Superior temporal gyrus (tissue), 1 donor: Measurements from ENCODE around the gene GRAMD2A.

Source experiments
- DNase-seq: peaks from one replicate; pipeline ENCODE4 v3.0.0-alpha.2; 2016; ENCODE audit errors: extremely low spot score

GRAMD2A gene

DNA sequence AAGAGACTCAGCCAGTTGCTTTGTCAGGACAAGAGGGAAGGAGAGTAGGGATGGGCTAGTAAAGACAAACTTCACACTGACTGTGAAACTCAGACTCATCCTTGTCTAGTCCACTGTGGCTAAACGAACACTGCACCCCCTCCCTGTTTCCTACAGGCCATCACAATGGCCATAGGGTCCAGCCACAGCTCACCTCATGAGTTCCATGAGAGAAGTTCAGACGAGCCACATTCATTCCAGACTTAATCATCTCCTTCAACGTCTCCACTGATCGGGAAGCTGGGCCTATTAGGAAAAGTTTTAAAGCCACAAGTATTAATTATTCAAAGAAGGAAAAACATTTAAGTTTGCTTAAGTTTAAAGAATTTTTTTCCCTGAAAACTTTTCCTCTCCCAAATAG, 19.6 kb upstream of the GRAMD2A start:
- DNase-seq: no peak

DNA sequence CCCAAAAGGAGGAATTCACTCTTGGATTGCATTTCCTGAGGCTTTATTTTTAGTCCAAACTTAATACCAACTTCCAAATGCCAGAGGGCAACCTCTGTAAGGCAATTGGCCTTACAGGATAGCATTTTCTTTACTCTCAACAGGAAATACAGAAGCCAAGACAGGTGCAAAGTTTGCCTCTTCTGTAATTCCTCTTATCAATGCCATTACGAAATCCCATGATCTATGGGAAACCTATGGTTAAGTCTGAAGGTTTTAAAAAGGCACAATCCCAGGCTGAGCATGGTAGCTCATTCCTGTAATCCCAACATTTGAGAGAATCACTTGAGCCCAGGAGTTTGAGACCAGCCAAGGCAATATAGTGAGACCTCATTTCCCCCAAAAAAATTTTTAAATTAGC, 18.5 kb upstream of the GRAMD2A start:
- DNase-seq: no peak

DNA sequence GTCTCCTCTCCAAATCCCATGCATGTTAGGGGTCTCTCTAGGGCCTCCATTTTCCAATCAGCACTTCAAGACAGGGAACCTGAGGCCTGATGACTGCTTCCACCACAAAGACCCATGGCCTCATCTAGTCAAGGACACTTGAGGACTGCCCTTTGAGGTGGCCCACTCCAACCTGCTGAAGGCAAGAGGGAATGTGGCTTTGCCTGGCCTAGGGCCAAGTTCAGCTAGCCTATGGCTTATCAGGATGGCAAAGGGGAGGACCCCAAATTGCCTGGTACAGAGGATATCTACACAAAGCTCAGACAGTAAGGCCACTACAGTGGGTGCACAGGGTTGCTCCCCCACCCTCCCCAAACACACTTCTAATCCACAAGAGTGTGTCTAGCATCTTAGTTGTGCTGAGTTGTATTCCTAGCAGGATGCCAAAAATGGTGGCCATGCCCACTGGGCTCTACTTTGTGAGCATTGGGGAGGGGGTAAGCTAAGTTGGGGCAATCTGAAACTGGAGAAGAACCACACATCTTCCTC, 10.0 kb upstream of the GRAMD2A start:
- no peak for DNase-seq

DNA sequence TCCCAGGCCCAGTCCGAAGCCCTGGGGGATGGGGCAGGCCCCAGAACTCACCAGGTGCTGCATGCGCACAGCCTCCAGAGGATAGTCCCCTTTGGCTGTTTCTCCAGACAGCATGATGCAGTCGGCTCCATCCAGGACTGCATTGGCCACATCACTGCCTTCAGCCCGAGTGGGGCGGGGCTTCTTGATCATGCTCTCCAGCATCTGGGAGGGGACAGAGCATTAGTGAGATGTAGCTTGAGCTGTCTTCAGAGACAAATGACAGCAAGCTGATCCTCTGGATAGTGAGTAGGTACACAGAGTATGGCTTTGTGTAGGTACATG, 9.1 kb upstream of the GRAMD2A start:
- DNase-seq: no peak

DNA sequence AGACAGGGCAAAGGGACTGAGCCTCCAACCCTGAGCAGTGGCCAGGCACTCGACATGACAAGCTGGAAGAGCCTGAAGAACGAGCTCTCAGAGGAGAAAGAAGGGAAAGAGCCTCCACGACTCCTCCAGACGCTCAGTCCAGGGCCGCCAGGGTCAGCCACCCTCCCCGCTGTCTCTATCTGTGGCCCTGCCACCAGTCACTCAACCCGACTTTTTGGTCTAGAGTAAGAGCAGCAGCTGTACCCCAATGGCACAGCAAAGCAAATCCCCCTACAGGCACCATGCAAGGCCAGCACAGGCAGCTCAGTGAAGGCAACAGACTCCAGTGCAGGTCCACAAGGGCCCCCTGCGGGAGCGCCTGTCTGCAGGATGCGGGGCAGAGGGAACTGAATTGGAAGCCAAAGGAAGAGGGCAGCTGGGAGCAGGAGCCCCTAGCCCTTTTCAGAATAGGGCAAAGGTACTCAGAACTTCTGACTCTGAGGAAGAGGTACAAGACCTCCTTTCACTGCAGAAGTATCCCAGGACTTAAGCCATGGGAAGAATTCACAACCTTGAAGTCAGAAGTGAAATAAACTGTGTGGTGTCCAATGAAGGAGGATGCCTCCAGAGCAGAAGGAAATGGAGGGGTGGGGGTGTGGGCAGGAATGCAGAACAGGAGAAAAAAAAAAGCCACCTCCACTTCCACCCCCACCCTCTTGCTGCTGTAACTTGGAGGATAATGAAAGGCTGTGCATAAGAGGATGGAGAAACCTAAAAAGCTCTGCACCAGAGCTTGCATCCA, 8.5 kb upstream of the GRAMD2A start:
- no peak for DNase-seq

DNA sequence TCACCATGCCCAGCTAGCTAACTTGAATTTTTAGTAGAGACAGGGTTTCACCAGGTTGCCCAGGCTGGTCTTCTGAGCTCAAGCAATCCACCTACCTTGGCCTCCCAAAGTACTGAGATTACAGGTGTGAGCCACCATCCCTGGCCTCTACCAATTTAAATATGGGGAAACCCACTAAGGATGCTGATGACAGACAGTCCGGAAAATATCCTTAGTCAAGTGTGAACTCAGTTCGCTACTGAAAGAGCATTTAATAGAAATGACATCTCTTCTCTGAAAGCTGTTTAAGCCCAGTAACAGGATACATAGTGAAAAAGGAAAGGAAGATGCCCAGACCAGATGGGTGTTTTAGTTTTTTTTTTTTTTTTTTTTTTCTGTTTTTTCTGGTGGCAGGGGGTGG, 7.7 kb upstream of the GRAMD2A start:
- no peak for DNase-seq

DNA sequence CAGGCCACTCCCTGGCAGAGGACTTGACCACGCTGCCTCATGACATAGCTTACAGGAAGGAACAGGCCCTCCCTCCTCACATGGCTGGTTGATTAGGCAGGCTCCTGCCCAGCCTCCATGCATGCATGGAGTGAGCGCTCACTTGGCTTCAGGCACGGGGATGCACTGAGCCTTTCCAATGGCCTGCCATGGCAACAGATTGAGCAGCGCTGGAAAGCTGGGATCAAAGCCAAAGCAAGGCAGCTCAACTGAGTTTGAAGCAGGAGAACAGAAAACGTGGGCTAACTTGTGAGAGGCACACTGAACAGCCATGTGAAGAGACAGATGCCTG, 5.9 kb upstream of the GRAMD2A start:
- peak; percentile 90 for DNase-seq

DNA sequence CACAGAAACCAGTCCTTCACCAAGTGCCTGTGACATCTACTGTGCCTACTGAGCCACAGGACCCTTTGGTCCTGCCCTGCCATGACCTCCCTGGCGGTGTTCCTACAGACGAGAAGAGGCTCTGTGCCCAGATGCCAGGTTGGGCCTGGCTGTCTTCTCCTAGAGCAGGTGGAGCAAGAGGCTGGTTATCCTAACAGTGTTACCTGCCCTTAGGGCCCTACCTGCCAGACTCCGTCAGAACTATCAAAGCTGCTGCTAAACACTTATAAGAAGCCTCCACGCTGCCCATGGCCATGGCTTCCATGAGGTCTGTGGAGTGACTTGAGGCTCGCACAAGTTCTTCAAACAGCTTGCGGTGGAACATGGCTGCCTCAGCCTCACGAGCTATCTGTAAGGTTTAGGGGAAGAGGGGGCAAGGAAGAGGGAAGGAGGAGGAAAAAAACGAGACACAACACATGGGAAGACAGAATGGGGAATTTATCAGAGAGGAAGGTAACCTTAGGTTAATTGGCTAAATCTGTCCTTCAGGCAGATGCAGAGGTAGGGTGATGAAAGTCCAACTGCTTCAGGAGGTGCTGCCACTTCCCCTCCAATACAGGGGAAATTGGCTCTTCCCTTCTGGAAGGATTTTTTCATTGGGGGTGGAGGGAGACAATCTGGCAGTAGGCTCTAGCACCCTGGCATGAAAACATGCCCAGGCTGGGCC, 5.4 kb upstream of the GRAMD2A start:
- DNase-seq: no peak

DNA sequence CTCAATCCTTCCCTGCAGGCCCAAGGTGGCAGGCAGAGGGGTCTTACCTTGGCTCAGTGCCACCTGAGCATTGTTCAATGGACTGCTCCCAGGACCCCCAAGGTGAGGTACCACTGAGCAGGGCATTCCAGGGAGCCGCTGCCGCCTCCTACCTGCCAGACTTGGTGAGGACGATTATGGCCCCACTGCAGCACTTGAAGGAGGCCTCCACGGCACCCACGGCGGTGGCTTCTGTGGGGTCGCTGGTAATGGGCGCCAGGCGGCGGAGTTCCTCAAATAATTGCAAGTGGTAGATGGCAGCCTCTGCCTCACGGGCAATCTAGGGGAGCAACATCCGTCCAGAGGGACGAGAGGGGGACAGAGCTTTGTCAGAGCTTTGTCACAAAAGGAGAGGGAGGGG, 4.7 kb upstream of the GRAMD2A start:
- no peak for DNase-seq

DNA sequence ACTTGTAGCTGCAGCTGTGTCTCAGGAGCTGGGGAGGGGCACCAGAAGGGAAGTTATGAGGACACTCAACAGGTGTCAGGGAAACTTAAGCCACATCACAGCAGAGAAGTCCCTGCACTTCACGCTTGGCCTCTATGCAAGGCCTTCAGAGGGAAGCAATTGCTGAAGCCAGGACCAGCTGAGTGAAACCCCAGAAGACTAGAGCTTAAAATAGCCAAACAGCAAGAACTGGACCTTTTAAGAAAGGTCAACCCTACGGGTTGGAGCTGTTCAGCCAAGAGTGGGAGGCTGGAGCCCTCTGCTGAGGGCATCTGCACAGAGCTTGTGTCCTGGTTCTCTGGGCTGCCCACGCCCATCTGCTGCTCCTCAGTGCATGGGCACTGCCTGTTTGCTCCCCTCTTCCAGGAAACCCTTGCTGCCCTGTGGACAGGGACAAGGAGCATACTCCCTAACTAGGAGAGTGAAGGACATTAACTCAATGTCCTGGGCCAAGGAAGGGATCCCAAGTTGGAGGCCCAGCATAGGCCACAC, 3.9 kb upstream of the GRAMD2A start:
- DNase-seq: no peak

DNA sequence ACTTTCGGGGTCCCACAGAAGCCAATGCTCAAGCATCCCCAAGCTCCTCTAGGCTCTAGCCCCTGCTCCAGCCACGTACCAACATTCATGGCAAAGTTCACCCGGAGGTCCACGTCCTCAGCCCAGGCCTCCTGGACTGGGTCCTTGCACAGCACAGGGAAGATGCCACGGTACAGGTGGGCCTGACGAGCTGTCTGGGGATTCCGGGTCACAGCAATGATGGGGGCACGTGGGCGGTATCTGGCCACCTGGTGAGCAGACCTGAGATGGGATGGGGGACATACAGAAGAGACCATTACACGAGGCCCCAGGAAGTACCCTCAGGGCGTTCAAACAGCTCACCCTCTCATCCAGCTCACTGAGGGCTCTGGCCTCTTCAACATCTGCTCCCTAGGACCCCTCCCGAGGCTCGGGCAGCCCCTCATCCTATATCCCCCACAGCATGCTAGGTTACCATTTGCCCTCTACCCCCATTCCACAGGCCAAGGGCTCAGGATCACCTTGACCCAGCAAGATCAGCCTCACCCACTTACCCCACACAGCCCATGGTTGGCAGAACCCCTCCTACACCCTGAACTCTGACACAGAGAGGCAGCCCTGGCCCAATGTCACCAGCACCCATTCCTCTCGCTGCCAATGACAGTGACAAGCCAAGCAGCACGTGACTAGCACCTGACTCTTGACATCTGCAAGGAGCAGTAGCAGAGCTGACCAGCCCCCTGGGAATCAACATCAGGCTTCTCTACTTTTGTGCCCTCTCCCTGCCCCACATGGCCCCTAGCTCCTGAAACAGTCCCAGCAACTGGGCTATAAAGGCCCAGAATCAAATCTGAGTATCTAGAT, 3.0 kb upstream of the GRAMD2A start:
- no peak for DNase-seq

DNA sequence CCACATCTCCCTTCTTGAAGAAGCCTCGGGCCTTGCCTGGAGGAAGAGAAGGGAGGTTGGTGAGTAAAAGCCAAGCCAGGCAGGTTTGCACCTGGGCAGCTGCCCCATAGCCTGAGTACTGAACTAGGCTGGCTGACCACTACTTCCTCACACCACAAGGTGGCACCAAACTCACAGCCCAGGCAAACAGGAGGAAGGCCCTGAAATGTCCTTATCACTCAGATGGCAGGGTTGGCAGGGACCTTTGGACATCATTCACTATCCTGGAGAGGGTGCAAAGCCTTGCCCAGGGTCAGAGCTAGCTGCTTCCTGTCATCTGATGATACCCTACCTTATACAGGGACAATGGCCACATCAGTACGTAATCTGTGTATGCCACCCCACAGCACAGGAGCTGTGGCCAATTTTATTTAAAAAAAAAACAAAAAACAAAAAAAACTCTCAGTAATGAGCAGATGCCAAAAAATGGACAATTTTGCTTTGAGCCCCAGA, 2.2 kb upstream of the GRAMD2A start:
- DNase-seq: peak; percentile 89

DNA sequence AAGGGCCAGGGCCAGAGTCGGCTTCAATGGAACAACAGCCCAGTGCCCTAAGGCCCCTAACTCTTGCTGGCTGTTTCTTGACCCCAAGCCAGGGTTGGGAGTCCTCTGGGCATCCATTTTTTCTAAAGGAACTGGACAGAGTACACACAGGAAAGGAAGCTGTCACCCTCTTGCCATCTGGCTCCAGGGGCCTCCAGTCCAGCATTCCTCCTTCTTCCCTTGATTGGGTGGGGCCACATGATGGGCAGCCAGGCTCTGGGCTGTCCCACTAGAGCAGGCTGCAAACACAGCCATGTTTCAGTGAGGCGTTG, 1.6 kb upstream of the GRAMD2A start:
- no peak for DNase-seq

DNA sequence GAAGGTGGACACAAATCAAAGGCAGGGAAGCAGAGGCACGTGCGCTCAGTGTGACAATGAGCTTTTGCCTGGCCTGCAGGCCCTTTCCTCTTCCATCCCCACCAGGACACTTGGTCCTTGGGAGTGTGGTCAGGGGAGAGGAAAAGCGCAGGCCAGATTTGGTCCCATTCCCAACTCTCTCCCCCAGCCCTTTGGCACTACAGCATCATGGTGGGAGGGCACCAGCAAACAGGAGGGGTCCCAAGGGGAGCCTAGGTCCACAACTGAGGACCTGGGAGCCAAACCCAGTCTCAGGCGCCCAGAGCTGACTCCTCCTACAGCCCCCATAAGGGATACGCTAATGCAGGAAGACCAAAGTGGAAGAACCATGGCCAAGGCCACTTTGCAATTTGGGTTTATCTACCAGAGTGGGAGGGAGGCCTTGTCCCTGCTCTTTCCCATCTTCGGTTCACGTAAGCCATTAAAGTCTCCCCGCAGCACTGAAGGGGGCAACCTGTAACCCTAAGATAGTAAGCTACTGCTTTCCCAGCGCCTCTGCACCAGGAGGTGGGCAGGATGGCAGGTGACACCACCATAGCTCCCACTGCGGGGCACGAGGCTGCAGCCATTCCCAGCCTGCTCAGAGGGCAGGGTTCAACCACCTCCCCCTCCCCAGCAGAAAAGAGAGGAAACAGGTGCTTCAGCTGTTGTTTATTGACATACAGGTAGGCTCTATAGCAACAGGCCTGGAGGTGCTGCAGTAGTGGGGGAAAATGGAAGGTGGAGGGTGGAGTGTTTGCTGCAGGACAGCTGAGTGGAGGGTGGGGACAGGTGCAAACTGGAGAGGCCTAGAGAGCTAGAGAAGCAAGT, 993 bp upstream of the GRAMD2A start:
- DNase-seq: no peak

DNA sequence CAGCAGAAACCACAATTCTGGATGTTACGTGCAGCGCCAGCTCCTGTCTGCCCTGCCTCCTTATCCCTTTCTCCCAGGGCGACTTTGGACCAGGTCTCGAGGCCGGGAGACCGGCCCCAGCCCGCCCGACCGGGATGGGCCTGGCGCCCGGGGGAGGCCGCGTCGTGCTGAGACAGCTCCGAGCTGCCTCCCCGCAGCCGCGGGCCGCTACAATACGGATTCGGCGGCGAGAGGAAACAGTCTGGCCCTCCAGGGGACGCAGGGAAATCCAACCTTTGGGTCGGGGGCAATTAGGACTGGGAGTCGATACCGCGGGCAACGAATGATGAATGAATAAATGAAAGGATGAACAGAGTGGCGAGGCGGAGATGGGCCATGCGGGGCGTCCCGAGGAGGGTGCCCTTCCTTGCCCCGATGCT, 537 bp downstream of the GRAMD2A start:
- no peak for DNase-seq

DNA sequence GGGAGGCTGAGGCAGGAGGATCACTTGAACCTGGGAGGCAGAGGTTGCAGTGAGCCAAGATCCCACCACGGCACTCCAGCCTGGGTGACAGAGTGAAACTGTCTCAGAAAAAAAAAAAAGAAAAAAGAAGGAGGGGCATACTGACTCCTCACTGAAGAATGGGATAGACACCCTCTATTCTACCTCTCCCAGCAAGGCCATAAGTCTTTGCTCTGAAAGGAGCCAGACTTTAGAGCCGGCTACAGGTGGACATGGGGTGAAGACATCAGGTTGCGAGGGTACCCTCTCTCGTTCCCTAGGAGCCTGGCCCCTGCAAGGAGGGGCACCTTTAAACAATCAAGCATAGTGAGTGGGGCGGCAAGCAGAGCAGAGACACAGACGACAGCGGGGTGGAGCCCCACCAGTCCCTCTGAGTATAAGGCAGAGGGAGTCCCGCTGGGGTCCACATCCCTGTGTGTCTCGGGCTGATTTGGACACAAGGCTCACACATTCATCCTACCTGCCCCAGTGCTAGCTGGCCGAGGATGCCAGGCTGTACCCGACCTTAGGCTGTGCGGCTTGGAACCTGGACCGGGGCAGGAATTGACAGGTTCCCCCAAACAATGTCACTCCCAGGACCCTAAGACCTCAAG, 1.1 kb downstream of the GRAMD2A start:
- DNase-seq: no peak

DNA sequence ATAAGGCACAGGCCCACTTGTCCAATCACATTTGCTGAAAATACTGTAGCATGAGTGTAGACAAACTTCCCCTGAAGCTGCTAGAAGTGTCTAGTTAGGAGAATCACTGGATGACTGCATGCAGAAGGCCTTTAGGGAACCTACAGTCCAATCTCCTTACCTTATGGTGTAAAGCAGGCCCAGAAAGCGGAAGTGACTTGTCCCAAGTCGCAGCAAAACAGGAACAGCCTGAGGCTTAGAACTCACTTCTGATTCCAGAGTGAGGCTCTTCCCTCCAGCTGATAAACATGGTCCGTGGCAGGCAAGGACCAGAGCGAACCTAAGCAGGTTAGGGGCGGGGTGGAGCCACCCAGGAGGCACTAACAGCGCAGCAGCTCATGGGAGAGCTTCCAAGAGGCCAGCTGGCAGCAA, 2.5 kb downstream of the GRAMD2A start:
- peak; percentile 38 for DNase-seq

DNA sequence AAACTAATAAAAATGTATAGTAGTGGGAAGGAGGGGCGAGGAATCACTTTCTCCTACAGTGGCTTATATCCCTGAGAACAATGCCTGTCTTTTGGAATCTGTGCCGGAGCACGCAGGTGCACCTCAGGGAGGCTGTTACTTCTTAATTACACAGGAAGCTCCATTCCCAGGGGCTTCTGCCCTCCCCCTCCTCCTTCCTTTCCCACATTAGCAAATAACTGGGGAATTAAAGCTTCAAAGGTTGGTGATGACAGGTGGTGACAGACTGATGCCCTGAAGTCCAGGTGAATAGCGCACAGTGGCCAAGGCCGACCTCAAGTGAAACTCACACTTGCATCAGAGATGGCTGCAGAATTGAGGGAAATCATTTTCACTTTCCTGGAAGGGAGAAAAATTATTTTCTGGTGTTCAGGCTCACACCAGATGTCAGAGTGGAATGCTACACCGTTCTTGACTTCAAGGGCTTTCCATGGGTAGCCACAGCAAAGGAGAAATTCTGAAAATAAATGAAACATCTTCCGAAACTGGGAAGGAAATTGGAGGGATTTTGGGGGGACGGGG, 3.7 kb downstream of the GRAMD2A start:
- DNase-seq: no peak

DNA sequence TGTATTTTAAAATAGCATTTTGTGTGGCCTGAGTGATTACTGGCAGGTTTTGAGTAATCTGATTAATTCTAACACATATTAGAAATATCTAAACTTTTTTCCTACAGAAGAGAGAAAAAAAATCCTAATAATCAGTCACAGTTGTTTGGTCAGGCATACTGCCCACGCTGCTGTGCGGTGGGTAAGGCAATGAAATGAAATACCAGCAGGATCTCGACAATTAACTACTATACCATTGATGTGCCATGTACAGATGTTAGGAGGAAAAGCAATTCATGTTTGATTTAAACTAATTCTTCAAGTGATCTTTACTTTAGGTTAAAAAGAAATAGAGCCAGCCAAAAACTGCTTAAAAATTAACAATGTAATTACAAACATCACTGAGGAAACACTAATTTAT, 5.2 kb downstream of the GRAMD2A start:
- no peak for DNase-seq

DNA sequence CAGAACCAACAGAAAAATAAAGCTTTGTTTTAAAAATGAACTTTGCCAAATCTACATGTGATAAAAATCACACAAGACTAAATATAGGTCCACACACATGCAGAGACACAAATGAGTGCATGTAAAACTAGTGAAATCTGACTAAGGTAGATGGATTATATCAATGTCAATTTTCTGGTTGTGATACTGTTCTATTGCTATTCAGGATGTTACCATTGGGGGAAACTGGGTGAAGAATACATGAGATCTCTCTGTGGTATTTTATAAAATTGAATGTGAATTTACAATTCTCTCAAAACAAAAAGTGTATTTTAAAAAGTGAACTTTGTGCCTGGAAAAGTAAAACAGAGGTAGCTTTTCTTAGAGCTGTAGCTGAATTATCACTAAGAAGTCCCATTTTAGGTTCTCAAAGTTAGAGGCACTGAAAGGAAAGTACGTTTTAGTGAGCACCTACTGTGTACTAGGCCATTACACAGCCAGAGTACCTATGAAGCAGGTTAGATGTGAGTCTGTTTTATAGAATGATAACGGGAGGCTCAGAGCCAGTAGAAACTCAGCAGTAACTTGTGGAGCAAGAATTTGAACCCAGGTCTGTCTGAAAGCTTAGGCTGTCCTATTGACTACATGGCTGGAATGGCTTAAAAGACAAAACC, 8.2 kb downstream of the GRAMD2A start:
- DNase-seq: no peak
